Cardiac muscle cell (in vitro differentiated cells and primary cell): ENCODE results near the gene PRMT5. TPM values are rescaled to one million over a fixed set of nuclear protein-coding genes. Genes with fewer than 3 reads are reported as not detected.

Experiments
- DNase-seq, 2 donors: peaks; one replicate each; pipeline versions ENCODE4 v3.0.0 to v3.0.0-alpha.2; 2010 to 2017; ENCODE audit warnings: low read depth in 1 of 2, low spot score in 1 of 2
- H3K27ac ChIP-seq: fragments of 200-600 bp; sonication (generic); 2 replicates; pipeline ENCODE4 v1.5.1; 2016
- H3K27me3 ChIP-seq: fragments of 200-600 bp; sonication (generic); 2 replicates; pipeline ENCODE4 v1.6.0; 2016; ENCODE audit warnings: control low read depth
- H3K36me3 ChIP-seq: fragments of 200-600 bp; sonication (generic); 2 replicates; pipeline ENCODE4 v1.5.1; 2016; ENCODE audit warnings: control low read depth
- H3K4me1 ChIP-seq: fragments of 200-600 bp; sonication (generic); 2 replicates; pipeline ENCODE4 v1.8.1; 2017; ENCODE audit warnings: low read depth, mild to moderate bottlenecking, mixed run types
- H3K4me3 ChIP-seq: fragments of 200-600 bp; sonication (generic); 2 replicates; pipeline ENCODE4 v1.5.1; 2016; ENCODE audit warnings: mild to moderate bottlenecking
- H3K9me3 ChIP-seq: fragments of 200-600 bp; sonication (generic); 2 replicates; pipeline ENCODE4 v1.5.1; 2017; ENCODE audit warnings: low read depth, mild to moderate bottlenecking, control low read depth
- CTCF ChIP-seq: IDR thresholded peaks from 2 replicates; pipeline ENCODE4 v1.5.1; 2012; ENCODE audit warnings: low read depth, mild to moderate bottlenecking, low read length
- polyA plus RNA-seq: library from polyadenylated mRNA; unstranded; fragments of >200 nt; fragmentation: Nextera tagmentation; extraction: Ambion mirVana; gene quantifications from 2 replicates; pipeline ENCODE4 v1.2.1, GENCODE V29; 2016
- total RNA-seq: library from RNA; depleted of rRNA; stranded (reverse); fragments of >200 nt; gene quantifications from 2 replicates; pipeline ENCODE4 v1.2.3, GENCODE V29; 2016

PRMT5 gene
- total and polyA plus RNA-seq, 2 experiments from 2014 or later: 62.7 to 131 TPM

- DNase-seq: no peak
- Histone ChIP-seq H3K4me3 (no peak overlapping the region), H3K27me3 (no peaks in the 10 kb centered on the region), H3K27ac (no peak overlapping the region), H3K9me3 (no peaks in the 10 kb centered on the region), H3K4me1 (no peaks in the 10 kb centered on the region), H3K36me3 (peaks cover 81% of the 10 kb centered on the region)
- TF ChIP-seq CTCF: no peak
Measured at GRCh38 chr14:22906073-22906472, 23.1 kb downstream of the PRMT5 start.

- H3K9me3 ChIP-seq: no peaks in the 10 kb centered on the region
- peaks cover 82% of the 10 kb centered on the region for H3K36me3 ChIP-seq
- H3K4me3 ChIP-seq: no peak overlapping the region
- no peak overlapping the region for H3K27ac ChIP-seq
- H3K27me3 ChIP-seq: no peaks in the 10 kb centered on the region
- TF ChIP-seq CTCF: no peak
- DNase-seq: no peak
- H3K4me1 ChIP-seq: no peaks in the 10 kb centered on the region
Measured at GRCh38 chr14:22905627-22906026, 23.5 kb downstream of the PRMT5 start.

GRCh38 chr14:22903742-22904087 is 25.5 kb downstream of the PRMT5 start:
- no peaks in the 10 kb centered on the region for H3K27me3 ChIP-seq
- H3K36me3 ChIP-seq: peaks cover 74% of the 10 kb centered on the region
- H3K27ac ChIP-seq: no peak overlapping the region
- no peaks in the 10 kb centered on the region for H3K9me3 ChIP-seq
- H3K4me3 ChIP-seq: no peak overlapping the region
- no peaks in the 10 kb centered on the region for H3K4me1 ChIP-seq
- no peak for DNase-seq
- TF ChIP-seq CTCF: no peak

GRCh38 chr14:22901799-22902198 is 27.4 kb downstream of the PRMT5 start:
- Histone ChIP-seq H3K27me3 (no peaks in the 10 kb centered on the region), H3K36me3 (peaks cover 55% of the 10 kb centered on the region), H3K27ac (no peak overlapping the region), H3K9me3 (no peaks in the 10 kb centered on the region), H3K4me3 (no peak overlapping the region), H3K4me1 (peaks cover 8% of the 10 kb centered on the region)
- no peak for DNase-seq
- TF ChIP-seq CTCF: no peak

GRCh38 chr14:22900081-22900799 is 28.9 kb downstream of the PRMT5 start:
- peak overlapping the region; percentile 59 for H3K27ac ChIP-seq
- no peaks in the 10 kb centered on the region for H3K9me3 ChIP-seq
- peaks cover 8% of the 10 kb centered on the region for H3K4me1 ChIP-seq
- no peaks in the 10 kb centered on the region for H3K27me3 ChIP-seq
- peak; percentile 76 to 82 for DNase-seq
- H3K36me3 ChIP-seq: peaks cover 39% of the 10 kb centered on the region
- TF ChIP-seq CTCF: peak; percentile 64
- H3K4me3 ChIP-seq: no peak overlapping the region
